ENCODE results near the gene ZXDC.

GRCh38 chr3:126521122-126521891, 45.6 kb upstream of the ZXDC start:
- TF ChIP-seq POLR2A (IDR thresholded peaks at IDR 0.05), result no peak
- TF ChIP-seq CTCF (IDR thresholded peaks at IDR 0.05), result no peak
